Lung (tissue), 12 donors: ENCODE data around the gene MYO10. TPM values are rescaled to one million over a fixed set of nuclear protein-coding genes. Genes with fewer than 3 reads are reported as not detected.

ENCODE experiments used
- ATAC-seq: fragments of 200-7000 bp; cut with Tn5 transposase; one replicate; pipeline ENCODE4 v1.9.1; 2020; ENCODE audit warnings: moderate number of reproducible peaks; ENCODE audit not compliant: insufficient read depth, low FRiP score
- DNase-seq, 3 donors: peaks; one replicate each; pipeline ENCODE4 v3.0.0-alpha.2; 2013 to 2017
- H3K27ac ChIP-seq, 2 donors: one replicate each; pipeline ENCODE4 v1.5.1; 2013; ENCODE audit warnings: mild to moderate bottlenecking in 2 of 2, moderate library complexity in 2 of 2, control low read depth in 1 of 2, inconsistent platforms in 1 of 2, low read depth in 1 of 2, low read length in 1 of 2
- H3K27me3 ChIP-seq, 3 donors: one replicate each; pipeline ENCODE4 v1.5.1; 2013; ENCODE audit warnings: low read length in 2 of 3; ENCODE audit not compliant: control insufficient read depth in 3 of 3, insufficient read depth in 3 of 3
- H3K36me3 ChIP-seq, 4 donors: one replicate each; pipeline ENCODE4 v1.5.1; 2013; ENCODE audit warnings: low read length in 4 of 4, mild to moderate bottlenecking in 1 of 4, moderate library complexity in 1 of 4; ENCODE audit not compliant: control insufficient read depth in 4 of 4, insufficient read depth in 4 of 4
- H3K4me1 ChIP-seq, 5 donors: one replicate each; pipeline ENCODE4 v1.5.1; 2013; ENCODE audit warnings: low read length in 5 of 5, mild to moderate bottlenecking in 2 of 5, moderate library complexity in 1 of 5; ENCODE audit not compliant: control insufficient read depth in 5 of 5, insufficient read depth in 5 of 5
- H3K4me3 ChIP-seq: one replicate; pipeline ENCODE4 v1.5.1; 2013; ENCODE audit warnings: mild to moderate bottlenecking, control low read depth, moderate library complexity
- H3K9ac ChIP-seq, 2 donors: one replicate each; pipeline ENCODE4 v1.5.1; 2013; ENCODE audit warnings: low read length in 2 of 2, control low read depth in 1 of 2; ENCODE audit not compliant: insufficient read depth in 1 of 2
- H3K9me3 ChIP-seq, 4 donors: one replicate each; pipeline ENCODE4 v1.5.1; 2013; ENCODE audit warnings: low read length in 3 of 4, mild to moderate bottlenecking in 1 of 4, moderate library complexity in 1 of 4; ENCODE audit not compliant: control insufficient read depth in 4 of 4, insufficient read depth in 3 of 4
- WGBS, 2 donors: extraction: QIAGEN DNeasy Blood & Tissue Kit; methylation state at CpG; one replicate each; pipeline ENCODE4 v1.1.7; 2013; 5-methylcytosine and 5-hydroxymethylcytosine counted together
- polyA plus RNA-seq, 2 donors: library from polyadenylated mRNA; stranded (reverse); fragments of 200-250 nt; gene quantifications; one replicate each; pipeline ENCODE4 v1.2.1, GENCODE V29; 2013
- total RNA-seq, 2 donors: library from RNA; depleted of rRNA in 1 of 2; stranded (reverse); fragments of >200 nt in 1 of 2; gene quantifications; one replicate each; pipeline ENCODE4 v1.2.1, GENCODE V29; 2014 to 2021
- TF ChIP-seq, protein P1 (sequence below): IDR thresholded peaks from 2 replicates; pipeline ENCODE4 v1.5.1; 2012; ENCODE audit warnings: mild to moderate bottlenecking; ENCODE audit errors: control extremely low read depth, extremely low read depth
- donor health status: control.
- donor health status: control.
- donor health status: Bipolar disorder and iron deficiency.
- donor health status: healthy.
- donor health status: DM: yes; HTN: yes; CAD: no.

Gene MYO10
- total and polyA plus RNA-seq, 4 donors = 10.6 to 71.5 (median 28.2) TPM

DNA sequence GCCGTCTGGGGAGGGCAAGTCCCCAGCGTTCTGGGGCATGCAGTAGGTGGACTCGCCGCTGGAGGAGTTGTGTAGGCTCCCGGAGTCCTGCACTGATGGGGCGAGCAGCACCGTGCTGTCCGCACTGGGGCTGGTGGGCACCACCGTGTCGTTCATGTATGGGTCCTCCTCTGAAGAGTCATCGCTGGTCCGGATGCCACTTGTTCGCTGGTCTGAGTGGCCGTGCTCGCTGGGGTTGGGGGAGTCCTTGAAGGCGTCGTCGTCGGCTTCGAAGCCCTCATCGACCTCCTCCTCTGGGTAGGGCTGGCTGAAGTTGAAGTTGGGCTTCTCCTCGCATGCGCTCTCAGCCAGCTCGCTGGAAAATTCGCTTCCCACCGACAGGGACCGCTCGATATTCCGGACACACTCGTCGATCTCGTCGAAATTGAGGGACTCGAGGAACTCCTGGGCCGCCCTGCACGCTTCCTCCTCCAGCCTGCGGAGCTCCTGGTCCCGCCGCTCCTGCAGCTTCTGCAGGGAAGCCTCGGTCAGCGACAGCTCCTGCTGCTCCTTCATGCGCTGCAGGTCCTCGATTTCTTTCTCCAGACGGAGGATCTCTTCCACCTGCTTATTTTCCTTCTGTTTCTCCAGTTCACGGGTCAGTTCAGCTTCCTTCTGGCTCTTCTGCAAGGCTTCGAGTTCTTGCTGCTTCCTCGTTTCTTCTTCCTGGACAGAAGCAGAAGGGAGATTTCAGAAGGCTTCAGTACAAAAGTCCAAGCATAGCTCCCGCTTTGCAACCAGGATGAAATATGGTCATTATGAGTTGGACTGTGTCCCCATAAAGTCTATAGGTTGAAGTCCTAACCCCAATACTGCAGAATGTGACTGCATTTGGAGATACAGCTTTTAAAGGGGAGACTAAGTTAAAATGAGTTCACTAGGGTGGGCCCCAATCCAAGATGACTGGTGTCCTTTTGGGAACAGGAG, 234.7 kb downstream of the MYO10 start:
- ATAC-seq (no peak), DNase-seq (no peak)
- Histone ChIP-seq H3K4me1 (no peaks in the 10 kb centered on the region), H3K36me3 (peaks cover 0 to 54% (median 27%) of the 10 kb centered on the region in 4 donors), H3K4me3 (no peak overlapping the region), H3K27me3 (no peaks in the 10 kb centered on the region), H3K9me3 (no peaks in the 10 kb centered on the region), H3K9ac (no peak overlapping the region), H3K27ac (no peak overlapping the region)
- WGBS, 2 donors = 90 to 95% methylated on average over 47 to 48 of the region's 48 CpGs
- TF ChIP-seq, protein P1, sequence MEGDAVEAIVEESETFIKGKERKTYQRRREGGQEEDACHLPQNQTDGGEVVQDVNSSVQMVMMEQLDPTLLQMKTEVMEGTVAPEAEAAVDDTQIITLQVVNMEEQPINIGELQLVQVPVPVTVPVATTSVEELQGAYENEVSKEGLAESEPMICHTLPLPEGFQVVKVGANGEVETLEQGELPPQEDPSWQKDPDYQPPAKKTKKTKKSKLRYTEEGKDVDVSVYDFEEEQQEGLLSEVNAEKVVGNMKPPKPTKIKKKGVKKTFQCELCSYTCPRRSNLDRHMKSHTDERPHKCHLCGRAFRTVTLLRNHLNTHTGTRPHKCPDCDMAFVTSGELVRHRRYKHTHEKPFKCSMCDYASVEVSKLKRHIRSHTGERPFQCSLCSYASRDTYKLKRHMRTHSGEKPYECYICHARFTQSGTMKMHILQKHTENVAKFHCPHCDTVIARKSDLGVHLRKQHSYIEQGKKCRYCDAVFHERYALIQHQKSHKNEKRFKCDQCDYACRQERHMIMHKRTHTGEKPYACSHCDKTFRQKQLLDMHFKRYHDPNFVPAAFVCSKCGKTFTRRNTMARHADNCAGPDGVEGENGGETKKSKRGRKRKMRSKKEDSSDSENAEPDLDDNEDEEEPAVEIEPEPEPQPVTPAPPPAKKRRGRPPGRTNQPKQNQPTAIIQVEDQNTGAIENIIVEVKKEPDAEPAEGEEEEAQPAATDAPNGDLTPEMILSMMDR = no peak

- no peak for DNase-seq
- TF ChIP-seq, protein P1 = no peak
- H3K4me3 ChIP-seq = no peak overlapping the region
- H3K9ac ChIP-seq = no peak overlapping the region
- no peak overlapping the region for H3K27ac ChIP-seq
- no peaks in the 10 kb centered on the region for H3K9me3 ChIP-seq
- H3K36me3 ChIP-seq = peaks cover 0 to 50% (median 26%) of the 10 kb centered on the region in 4 donors
- WGBS, 2 donors = 30 to 49% methylated on average over 8 of the region's 8 CpGs
- ATAC-seq = no peak
- H3K27me3 ChIP-seq = no peaks in the 10 kb centered on the region
- H3K4me1 ChIP-seq = no peaks in the 10 kb centered on the region
Observed at GRCh38 chr5:16700081-16700480, 236.0 kb downstream of the MYO10 start.

GRCh38 chr5:16695779-16696178, 240.3 kb downstream of the MYO10 start:
- no peak for ATAC-seq
- TF ChIP-seq, protein P1 = no peak
- H3K9me3 ChIP-seq = no peaks in the 10 kb centered on the region
- WGBS, 2 donors = 79 to 88% methylated on average over 4 of the region's 4 CpGs
- H3K4me1 ChIP-seq = no peaks in the 10 kb centered on the region
- DNase-seq = no peak
- no peak overlapping the region for H3K4me3 ChIP-seq
- H3K36me3 ChIP-seq = peaks cover 0 to 32% (median 21%) of the 10 kb centered on the region in 4 donors
- no peaks in the 10 kb centered on the region for H3K27me3 ChIP-seq
- no peak overlapping the region for H3K27ac ChIP-seq
- H3K9ac ChIP-seq = no peak overlapping the region
